HG02759 (cell line): ENCODE data around the gene MFSD11.
A peak's percentile ranks its signal among the peaks of the same experiment; 100 is the strongest.
"Not testable (repeated sequence)": the region's sequence is repeated elsewhere in the genome, so short reads cannot be mapped to it uniquely, and the experiment has no call there.

Experiments used
- ATAC-seq: cut with Tn5 transposase; IDR thresholded peaks from one replicate; pipeline ENCODE4 v1.9.1; 2021; ENCODE audit warnings: mild to moderate bottlenecking, moderate library complexity; ENCODE audit not compliant: unreplicated experiment

Gene MFSD11

DNA sequence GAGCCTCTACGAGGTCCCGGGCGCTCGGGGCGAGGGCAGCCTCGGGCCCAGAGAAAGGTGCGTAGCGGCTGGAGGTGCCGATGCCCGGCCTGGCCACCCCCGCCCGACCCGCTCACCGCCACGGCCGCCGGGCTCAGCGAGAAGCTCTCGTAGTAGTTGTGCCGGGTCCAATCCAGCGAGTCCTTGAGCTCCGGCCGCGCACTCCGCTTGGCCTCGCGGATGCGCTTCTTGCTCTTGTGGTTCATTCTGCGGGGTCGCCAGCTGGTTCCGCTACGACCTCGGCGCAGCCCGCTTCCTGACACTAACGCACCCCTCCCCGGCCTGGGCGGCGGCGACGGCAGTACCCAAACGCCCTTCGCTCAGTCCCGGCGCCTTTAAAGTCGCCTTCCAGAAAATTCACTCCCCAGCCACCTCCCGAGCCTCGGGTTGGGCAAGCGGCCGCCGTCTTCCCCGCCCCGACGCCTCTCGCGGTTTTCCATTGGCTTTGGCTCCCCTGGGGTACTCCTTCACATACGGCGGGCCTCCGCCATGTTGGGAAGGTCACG is 11.6 kb upstream of the MFSD11 start, which contains the start of gene JMJD6:
TSS of gene JMJD6 (minus strand) at position 376 of the 545 bp plus-strand sequence. CDS start at position 245, 131 bp downstream.
- ATAC-seq: peak; percentile 80

GRCh38 chr17:76726776-76727718 is 10.9 kb upstream of the MFSD11 start, which contains the start of gene METTL23:
Gene METTL23 (plus strand): TSS chr17:76726839. CDS start chr17:76729711, 2,872 bp downstream.
- ATAC-seq: peak; percentile 44

DNA sequence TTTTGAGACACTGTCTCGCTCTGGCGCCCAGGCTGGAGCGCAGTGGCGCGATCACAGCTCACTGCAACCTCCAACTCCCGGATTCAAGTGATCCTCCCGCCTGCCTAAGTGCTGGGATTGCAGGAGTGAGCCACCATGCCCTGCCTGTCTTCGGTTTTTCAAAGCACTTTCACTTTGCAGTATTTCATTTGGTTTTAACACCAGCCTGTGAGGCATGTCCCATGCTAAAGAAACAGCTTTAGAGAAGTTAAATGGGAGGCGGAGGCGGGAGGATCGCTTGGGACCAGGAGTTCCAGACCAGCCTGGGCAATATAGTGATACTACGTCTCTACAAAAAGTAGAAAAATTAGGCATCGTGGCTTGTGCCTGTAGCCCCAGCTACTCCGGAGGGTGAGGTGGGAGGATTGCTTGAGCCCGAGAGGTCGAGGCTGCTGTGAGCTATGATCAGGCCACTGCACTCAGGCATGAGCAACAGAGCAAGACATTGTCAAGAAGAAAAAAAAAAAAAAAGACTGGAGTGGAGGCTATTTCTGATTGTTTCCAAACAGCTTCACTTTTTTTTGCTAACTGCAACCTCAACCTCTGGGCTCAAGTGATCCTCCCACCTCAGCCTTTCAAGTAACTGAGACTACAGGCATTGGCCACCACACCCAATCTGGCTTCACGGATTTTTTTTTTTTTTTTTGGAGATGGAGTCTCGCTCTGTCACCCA is 10.0 kb upstream of the MFSD11 start:
- ATAC-seq: no peak

DNA sequence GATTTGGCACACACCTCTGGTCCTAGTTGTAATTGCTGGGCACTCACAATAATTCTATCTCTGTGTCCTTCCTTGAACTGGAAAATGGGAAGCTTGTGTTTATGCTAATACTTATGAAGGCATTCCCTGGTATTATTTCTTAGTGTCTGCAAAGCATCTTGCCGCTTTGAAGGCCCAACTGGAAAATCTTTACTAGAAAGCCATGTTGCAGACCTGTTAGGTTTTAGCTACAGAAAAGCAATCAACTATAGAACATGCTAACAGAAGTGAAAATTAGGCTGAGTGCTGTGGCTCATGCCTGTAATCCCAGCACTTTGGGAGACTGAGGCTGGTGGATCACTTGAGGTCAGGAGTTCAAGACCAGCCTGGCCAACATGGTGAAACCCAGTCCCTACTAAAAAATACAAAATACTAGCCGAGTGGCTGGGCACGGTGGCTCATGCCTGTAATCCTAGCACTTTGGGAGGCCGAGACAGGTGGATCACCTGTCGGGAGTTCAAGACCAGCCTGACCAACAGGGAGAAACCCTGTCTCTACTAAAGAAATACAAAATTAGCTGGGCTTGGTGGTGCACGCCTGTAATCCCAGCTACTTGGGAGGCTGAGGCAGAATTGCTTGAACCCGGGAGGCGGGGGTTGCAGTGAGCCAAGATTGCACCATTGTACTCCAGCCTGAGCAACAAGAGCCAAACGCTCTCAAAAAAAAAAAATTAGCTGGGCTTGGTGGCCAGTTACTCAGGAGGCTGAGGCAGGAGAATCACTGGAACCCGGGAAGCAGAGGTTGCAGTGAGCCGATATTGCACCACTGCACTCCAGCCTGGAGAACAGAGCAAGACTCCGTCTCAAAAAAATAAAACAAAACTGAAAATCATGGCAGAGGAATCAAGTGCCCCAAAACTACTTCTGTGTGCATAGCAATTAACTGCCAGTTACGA is 5.9 kb upstream of the MFSD11 start:
- ATAC-seq: not testable (repeated sequence)

DNA sequence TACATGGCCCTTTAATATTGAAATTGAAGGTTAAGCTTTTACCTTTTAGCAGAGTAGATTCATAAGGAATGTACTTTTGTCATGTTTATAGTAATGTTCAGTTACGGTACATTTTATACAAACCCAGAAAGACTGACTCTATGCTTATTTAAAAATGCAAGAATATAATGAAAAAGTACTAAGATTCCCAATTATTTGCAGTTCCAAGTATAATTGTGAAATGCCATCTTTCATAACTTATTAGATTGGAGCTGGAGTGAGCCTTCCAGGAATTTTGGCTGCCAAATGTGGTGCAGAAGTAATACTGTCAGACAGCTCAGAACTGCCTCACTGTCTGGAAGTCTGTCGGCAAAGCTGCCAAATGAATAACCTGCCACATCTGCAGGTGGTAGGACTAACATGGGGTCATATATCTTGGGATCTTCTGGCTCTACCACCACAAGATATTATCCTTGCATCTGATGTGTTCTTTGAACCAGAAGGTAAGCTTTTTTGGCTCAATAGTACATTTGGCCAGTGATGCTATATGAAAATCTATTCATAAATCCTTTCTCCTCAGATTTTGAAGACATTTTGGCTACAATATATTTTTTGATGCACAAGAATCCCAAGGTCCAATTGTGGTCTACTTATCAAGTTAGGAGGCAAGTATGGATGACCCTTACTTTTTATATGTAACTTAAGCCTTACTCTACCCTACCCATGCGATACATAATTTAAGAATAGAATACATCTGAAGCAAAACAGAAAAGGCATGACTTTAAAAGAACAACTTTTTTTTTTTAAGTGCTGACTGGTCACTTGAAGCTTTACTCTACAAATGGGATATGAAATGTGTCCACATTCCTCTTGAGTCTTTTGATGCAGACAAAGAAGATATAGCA is 4.9 kb upstream of the MFSD11 start:
- ATAC-seq: no peak

- no peak for ATAC-seq
These were observed 4.3 kb upstream of the MFSD11 start for GRCh38 chr17:76733618-76733957.

DNA sequence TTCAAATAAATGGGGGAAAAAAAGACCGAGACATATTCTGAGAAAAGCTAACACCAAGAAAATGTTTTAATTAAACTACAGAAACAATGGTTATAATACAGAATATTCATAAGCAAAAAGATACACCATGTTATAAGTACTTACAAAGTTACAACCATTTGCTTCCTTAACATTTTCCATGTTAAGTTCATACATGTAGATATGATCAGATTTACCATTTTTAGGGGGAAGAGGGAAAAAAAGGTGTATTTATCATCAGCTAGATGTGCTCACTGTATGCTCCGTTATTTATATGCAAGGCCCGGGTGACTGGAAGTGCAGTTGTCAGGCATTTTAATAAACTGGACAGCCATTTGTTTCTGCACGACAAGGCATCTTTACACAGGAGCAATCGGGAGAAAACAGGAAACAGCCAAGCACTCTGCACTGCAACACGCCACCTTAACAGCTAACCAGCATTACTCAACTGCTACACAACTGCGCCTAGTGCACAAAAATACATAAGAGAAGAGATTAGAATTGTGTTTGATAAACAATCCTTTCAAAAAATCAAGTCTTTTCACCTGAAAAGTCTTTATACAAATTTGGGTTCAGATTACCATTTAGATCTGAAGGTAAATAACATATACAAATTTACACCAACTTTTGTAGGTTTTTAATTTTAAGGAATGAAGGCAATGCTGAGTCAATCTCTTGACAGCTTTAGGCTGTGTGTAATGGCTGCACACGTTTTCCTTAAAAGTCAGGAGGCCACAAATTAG is 3.7 kb upstream of the MFSD11 start:
- no peak for ATAC-seq

DNA sequence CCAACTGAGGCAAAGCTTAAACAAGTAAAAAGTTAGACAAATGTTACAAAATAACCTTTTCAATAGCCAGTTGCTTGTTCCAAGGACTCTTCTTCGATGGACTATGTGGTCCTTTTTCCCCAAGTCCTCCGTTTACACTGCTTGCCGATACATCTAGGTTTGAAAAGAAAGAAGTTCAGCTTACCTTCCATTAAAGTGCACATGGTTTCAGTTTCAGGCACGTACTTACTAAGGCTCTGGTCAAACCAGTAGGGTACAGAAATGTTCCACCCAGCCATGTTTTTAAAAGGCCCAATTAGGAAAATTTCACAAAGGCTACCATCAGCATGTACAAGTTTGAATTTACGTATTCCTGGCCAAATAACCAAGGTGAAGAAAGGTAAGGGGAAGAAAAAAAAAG is 2.9 kb upstream of the MFSD11 start:
- ATAC-seq: no peak

GRCh38 chr17:76735586-76736348 is 2.2 kb upstream of the MFSD11 start:
- no peak for ATAC-seq

DNA sequence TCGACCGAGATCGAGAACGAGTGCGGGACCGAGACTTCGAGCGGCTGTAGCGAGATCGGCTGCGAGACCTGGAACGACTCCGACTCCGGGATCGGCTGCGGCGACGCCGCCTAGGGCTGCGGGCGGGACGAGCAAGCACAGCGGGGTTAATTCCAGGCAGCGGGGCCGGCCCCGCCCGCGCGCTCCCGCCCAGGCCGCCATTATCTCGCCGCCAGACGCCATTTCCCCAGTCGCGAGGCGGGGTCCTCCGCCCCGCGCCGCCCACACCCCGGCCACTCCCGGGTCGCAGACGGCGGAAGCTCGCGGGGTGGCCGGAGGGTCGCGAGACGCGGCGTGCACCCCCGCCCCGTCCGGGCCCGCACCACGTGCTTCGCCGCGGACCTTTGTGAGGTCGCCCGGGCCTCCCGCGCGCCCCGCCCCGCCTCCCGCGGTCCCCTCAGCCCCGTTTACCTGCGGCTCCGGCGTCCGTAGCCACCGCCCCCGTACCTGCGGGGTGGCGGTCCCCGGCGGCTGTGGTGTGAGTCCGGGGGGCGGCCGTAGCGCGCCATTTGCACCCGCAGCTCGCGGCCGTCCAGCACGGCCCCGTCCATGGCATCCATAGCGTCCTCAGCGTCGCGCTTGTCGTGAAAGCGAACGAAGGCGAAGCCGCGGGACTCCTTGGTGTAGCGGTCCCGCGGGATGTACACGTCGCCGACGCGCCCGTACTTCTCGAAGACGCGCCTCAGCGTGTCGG is 1.4 kb upstream of the MFSD11 start:
- ATAC-seq: peak; percentile 21

GRCh38 chr17:76737082-76737675 is 740 bp upstream of the MFSD11 start, which contains the start of gene SRSF2:
Gene SRSF2 (minus strand): TSS chr17:76737331. CDS start chr17:76737160, 171 bp downstream.
- ATAC-seq: peak; percentile 72

GRCh38 chr17:76738468-76738850 is 540 bp downstream of the MFSD11 start:
- no peak for ATAC-seq

- ATAC-seq: not testable (repeated sequence)
These were observed 1.7 kb downstream of the MFSD11 start for GRCh38 chr17:76739568-76740115.

GRCh38 chr17:76740329-76741118 is 2.6 kb downstream of the MFSD11 start:
- ATAC-seq: no peak

DNA sequence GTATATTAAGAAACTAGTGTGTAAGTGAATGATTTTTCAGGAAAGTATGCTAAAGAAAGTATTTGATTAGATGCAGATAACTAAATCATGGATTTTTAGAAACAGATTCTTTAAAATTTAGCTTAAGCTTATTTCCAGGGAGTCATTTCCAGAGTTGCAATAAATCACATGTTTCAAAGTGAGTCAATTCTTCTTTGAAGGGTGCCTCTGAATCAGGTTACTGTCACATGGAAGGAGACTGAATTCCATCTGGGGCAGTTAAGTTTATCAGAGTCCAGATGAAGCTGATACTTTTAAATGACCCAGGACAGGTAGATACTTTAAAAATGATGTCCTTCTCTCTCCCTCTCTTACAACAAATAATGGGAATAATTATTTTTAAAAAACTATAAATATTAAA is 5.0 kb downstream of the MFSD11 start:
- no peak for ATAC-seq

DNA sequence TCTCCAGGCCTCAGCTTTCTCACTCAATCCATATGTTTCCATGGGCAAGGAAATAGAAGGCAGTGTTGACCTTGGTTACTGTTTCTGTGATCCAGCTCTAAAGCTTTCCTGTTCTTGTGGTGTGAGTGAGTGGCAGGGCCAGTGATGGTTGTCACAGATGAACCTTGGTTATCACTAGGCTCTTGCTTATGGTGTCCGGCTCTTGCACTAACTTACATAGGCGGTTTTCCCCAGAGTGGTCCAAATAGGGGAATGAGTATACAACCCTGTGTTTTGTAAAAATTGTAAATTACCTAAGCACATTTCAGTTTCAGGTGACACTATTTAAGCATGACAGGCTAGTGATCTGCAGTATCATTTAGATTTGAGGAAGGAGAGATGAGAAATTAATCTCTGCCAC is 6.8 kb downstream of the MFSD11 start:
- no peak for ATAC-seq
